ENCODE measurements around the gene ZC3H8.

Gene ZC3H8

GRCh38 chr2:112194028-112194427 is 60.8 kb downstream of the ZC3H8 start:
- no peak for DNase-seq

- no peak for DNase-seq
Observed at GRCh38 chr2:112189001-112189556, 65.8 kb downstream of the ZC3H8 start.

- DNase-seq, result no peak
Observed at GRCh38 chr2:112187805-112188596, 66.8 kb downstream of the ZC3H8 start.

- DNase-seq, result no peak
Observed at GRCh38 chr2:112187046-112187715, 67.7 kb downstream of the ZC3H8 start.

- DNase-seq, result no peak
Observed at GRCh38 chr2:112185131-112185530, 69.7 kb downstream of the ZC3H8 start.

- no peak for DNase-seq
Observed at GRCh38 chr2:112184121-112184520, 70.7 kb downstream of the ZC3H8 start.

- DNase-seq, result no peak
Observed at GRCh38 chr2:112183327-112184025, 71.4 kb downstream of the ZC3H8 start.

- DNase-seq, result peak; percentile 76
Observed at GRCh38 chr2:112182581-112183034, 72.2 kb downstream of the ZC3H8 start.

GRCh38 chr2:112181571-112182290 is 73.1 kb downstream of the ZC3H8 start:
- no peak for DNase-seq

- DNase-seq, result no peak
Observed at GRCh38 chr2:112175958-112176573, 78.8 kb downstream of the ZC3H8 start.

- no peak for DNase-seq
Observed at GRCh38 chr2:112175333-112175732, 79.5 kb downstream of the ZC3H8 start.

- DNase-seq, result no peak
Observed at GRCh38 chr2:112174383-112174782, 80.5 kb downstream of the ZC3H8 start.

GRCh38 chr2:112173646-112174319 is 81.1 kb downstream of the ZC3H8 start:
- DNase-seq, result no peak

GRCh38 chr2:112170495-112170894 is 84.3 kb downstream of the ZC3H8 start:
- no peak for DNase-seq

- DNase-seq, result no peak
Observed at GRCh38 chr2:112168422-112169124, 86.3 kb downstream of the ZC3H8 start.

- DNase-seq, result no peak
Observed at GRCh38 chr2:112166806-112167499, 87.9 kb downstream of the ZC3H8 start.

GRCh38 chr2:112165296-112165695 is 89.5 kb downstream of the ZC3H8 start:
- no peak for DNase-seq

GRCh38 chr2:112164876-112165275 is 90.0 kb downstream of the ZC3H8 start:
- DNase-seq, result no peak

- DNase-seq, result no peak
Observed at GRCh38 chr2:112163541-112163981, 91.3 kb downstream of the ZC3H8 start.

- no peak for DNase-seq
Observed at GRCh38 chr2:112162956-112163355, 91.9 kb downstream of the ZC3H8 start.

Data from NCI-H2171 treated with DMSO at 0.1 percent for 48 hours (cell line).